Endometrial microvascular endothelial cells (primary cell): ENCODE data around the gene SLC7A6. TPM values are rescaled to one million over a fixed set of nuclear protein-coding genes. Genes with fewer than 3 reads are reported as not detected.

Experiments used
- in situ Hi-C: cut with HindIII; loops from 2 replicates; pipeline ENCODE4 v1.10.0; 2017; ENCODE audit warnings: low sequenced_read_pairs, low pct_unique_long_range_greater_than_20kb; ENCODE audit errors: inconsistent ontology term
- total RNA-seq: library from RNA; depleted of rRNA; stranded (reverse); fragments of >200 nt; gene quantifications from one replicate; pipeline ENCODE4 v1.2.3, GENCODE V29; 2015; ENCODE audit errors: inconsistent ontology term

The SLC7A6 gene
- total RNA-seq, 1 donor from 2014 or later, result 20.1 TPM

- in situ Hi-C loops, result no loop called here
Measured at GRCh38 chr16:68250951-68251350, 13.4 kb upstream of the SLC7A6 start.

GRCh38 chr16:68251832-68252231, 12.5 kb upstream of the SLC7A6 start:
- in situ Hi-C loops, result no loop called here

GRCh38 chr16:68252383-68252782, 11.9 kb upstream of the SLC7A6 start:
- in situ Hi-C loops, result no loop called here

GRCh38 chr16:68253721-68254120, 10.6 kb upstream of the SLC7A6 start:
- in situ Hi-C loops, result no loop called here

GRCh38 chr16:68255712-68256111, 8.6 kb upstream of the SLC7A6 start:
- in situ Hi-C loops, result no loop called here

GRCh38 chr16:68257251-68257905, 6.9 kb upstream of the SLC7A6 start:
- in situ Hi-C loops, result no loop called here

- in situ Hi-C loops, result no loop called here
Measured at GRCh38 chr16:68257906-68258800, 6.2 kb upstream of the SLC7A6 start.

- in situ Hi-C loops, result no loop called here
Measured at GRCh38 chr16:68259007-68259825, 5.1 kb upstream of the SLC7A6 start.

GRCh38 chr16:68263559-68264127, 683 bp upstream of the SLC7A6 start:
- in situ Hi-C loops, result no loop called here

- in situ Hi-C loops, result no loop called here
Measured at GRCh38 chr16:68265078-68265920, 973 bp downstream of the SLC7A6 start.

GRCh38 chr16:68267612-68268405, 3.5 kb downstream of the SLC7A6 start:
- in situ Hi-C loops, result no loop called here

GRCh38 chr16:68269793-68270192, 5.5 kb downstream of the SLC7A6 start:
- in situ Hi-C loops, result no loop called here

- in situ Hi-C loops, result no loop called here
Measured at GRCh38 chr16:68270353-68270752, 6.0 kb downstream of the SLC7A6 start.

GRCh38 chr16:68272507-68273209, 8.3 kb downstream of the SLC7A6 start:
- in situ Hi-C loops, result no loop called here

GRCh38 chr16:68273459-68273858, 9.1 kb downstream of the SLC7A6 start:
- in situ Hi-C loops, result no loop called here

GRCh38 chr16:68273896-68274295, 9.6 kb downstream of the SLC7A6 start:
- in situ Hi-C loops, result no loop called here

- in situ Hi-C loops, result no loop called here
Measured at GRCh38 chr16:68274441-68274840, 10.1 kb downstream of the SLC7A6 start.
